Renal cortex interstitium (tissue), 11 donors: ENCODE results near the gene TRABD2B. TPM values are rescaled to one million over a fixed set of nuclear protein-coding genes. Genes with fewer than 3 reads are reported as not detected.

ENCODE experiments used
- DNase-seq, 11 donors: peaks; one replicate each; pipeline ENCODE4 v3.0.0-alpha.2; 2013; ENCODE audit warnings: low read depth in 9 of 11, low spot score in 4 of 11; ENCODE audit errors: extremely low read depth in 1 of 11
- polyA plus RNA-seq, 3 donors: library from polyadenylated mRNA; unstranded; fragments of 120-200 nt; gene quantifications; one replicate each; pipeline ENCODE4 v1.2.1, GENCODE V29; 2013; ENCODE audit not compliant: insufficient read length in 3 of 3

The TRABD2B gene
- polyA plus RNA-seq, 3 donors = 18.7 to 28.0 (median 27.9) TPM

DNA sequence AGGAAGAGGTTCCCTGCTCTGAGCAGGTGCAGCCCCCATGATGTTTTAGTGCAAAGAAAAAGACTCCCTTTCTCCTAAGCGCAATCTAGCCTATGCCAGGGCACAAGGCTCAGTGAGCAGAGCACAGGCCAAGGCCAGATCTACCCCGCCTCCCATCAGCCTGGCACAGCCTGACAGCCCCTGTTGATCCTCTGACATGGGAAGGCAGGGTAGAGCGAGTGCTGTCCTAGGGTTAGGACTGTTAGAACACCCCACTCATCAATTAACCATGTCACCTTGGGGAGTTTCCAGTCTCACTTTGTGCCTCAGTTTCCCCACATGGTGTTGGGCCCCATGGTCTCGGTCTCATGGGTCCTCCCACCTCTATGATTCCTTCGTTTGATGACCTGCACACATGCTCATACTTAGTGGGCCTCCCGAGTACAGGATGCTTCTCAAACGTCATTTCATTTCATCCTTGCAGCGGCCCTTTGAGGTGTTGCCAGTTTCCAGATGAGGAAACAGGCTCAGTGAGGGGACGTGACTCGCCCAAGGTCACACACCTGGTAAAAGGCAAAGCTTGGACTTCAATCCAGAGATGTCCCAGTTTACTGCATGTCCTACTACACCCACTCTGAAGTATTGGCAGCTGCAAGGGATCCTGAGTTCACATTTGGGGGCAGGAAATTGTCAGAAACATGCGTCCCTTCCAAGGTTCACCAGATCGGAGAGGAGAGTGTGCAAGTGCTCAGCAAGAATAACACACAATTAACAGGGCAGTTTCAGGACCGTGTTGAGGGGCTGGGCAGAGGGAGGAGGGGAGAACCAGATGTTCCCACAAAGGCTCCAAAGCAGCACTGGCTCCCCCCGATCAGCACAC lies 213.3 kb downstream of the TRABD2B start:
- DNase-seq = no peak

DNA sequence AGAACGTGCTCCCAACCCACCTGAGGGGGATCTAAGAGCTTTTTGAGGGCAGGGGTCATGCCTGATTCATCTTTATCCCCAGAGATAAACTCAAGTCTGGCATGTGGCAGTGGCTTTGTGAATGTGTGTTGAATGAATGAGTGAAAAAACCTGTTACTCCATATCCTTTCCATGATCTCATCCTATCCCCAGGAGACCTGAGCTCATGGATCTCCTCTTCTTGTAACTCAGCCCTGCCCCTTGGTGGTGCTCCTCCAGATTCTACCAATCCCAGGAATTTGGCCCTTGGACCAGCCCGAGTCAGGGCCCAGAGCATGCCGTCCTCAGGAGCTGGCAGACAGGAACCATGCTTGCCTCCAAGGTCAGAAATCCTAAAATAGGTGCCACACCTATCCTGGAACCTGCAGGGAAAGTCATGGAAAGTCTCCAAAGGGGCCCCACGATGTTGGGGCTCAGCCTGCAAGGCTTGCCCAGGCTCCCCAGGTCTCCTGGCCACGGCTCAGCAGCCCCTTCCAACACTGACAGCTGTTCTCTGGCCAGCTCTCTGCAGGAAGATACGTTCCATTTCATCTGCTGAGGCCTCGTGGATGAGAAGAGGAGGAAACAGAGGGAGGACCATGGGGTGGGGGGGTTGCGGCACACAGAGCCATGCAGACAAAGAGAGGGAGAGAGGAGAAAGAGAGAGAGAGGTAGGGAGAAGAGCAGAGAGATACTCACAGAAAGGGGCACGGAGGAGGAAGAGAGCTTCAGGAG lies 214.6 kb downstream of the TRABD2B start:
- DNase-seq = no peak

DNA sequence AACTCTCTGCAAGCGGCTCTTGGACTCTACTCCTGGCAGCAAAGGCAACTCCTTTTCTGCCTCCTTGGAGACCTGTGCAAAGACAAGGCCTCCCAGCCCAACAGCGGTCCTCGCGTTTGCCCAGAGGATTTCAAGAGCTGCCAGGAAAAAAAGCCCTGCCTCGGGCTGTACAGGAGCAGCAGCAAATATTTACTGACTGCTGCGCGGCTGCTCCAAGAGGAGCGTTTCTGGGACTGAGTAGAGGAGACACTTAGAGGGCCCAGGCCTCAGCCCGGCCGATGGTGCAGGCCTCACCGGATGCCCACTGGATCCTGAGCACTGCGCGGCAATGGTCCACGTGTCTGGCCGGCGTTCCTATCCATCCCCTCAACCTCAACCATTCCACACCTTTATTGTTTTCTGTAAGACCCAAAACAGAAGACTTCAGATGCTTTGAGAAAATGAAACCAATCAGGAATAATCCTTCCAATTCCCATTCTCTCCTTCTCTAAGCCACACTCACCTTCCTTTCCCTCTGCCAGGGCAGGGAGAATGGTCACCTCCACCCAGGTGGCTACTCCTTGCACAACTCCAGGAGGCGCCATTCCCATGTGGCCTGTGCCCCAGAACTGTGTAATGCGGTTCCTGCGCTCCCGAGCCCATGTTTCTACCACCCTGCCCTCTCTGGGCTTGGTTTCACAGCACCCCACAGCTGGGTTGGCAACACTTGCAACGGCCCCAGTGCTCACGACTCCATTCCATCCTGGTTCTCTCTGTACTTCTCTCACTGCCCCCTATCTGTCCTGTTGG lies 215.8 kb downstream of the TRABD2B start:
- no peak for DNase-seq

DNA sequence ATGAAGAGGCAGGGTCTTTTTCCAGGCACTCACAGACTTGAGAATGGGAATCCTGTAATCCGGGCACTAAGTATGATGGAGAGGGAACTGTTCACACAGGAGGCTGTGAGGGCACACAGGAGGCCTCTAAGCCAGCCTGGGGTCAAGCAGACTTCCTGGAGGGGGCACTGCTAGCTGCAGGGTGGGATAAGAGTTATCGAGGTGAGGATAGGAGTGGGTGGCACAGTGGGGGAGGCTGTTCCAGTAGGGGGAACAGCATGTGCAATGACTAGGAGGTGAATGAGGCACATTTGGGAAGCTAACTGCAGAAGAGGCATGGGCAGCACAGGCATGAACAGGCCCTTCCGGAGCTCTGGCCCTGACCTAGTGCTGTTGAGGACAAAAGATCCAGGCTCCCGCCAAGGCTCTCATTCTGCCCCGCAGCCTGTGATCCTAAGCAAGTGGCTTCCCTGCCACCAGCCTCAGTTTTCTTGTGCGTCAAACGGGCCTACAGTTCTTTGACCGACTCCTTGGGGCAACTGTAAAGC lies 216.7 kb downstream of the TRABD2B start:
- no peak for DNase-seq

GRCh38 chr1:47779613-47780012 lies 217.6 kb downstream of the TRABD2B start:
- no peak for DNase-seq

GRCh38 chr1:47778280-47778679 lies 218.9 kb downstream of the TRABD2B start:
- no peak for DNase-seq

GRCh38 chr1:47777322-47777721 lies 219.9 kb downstream of the TRABD2B start:
- DNase-seq = no peak

GRCh38 chr1:47776667-47777131 lies 220.5 kb downstream of the TRABD2B start:
- no peak for DNase-seq

DNA sequence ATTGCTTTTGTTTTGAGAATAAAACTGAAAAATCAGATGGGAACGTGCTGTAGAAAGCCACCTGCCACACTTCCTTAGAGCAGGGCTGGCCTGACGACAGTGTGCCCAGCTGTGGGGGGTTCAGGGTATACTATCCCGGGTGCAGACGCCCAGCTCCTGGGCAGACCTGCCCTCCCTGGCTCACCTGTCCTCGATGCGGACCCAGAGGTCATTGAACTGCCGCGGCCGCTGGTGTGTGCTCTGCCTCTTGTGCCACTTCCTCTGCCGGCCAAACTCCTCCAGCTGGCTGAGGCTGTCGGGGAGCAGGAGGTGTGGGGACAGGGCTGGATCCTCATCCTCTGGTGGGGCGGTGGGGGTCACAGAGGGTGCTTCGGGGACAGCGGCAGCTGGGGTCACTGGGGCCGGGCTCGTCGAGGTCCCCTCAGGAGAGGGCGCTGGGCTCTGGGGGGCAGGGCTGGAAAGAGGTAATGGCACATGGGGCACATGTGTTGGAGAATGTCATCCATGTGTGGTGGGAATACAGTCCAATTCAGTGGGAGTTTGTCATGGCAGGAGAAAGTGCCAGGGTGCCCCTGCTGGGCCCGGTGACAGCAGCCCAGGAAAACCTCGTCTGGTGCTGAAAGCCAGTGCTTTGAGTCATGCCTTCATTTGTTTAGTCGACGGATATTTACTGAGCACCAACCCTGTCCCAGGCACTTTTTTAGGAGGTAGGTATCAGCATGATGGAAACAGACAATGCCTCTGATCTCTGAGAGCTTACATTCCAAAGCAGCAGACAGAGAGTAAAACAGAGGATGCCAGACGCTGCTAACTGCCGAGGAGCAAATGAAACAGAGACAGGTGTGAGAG lies 222.0 kb downstream of the TRABD2B start:
- no peak for DNase-seq

- no peak for DNase-seq
Observed at GRCh38 chr1:47772960-47773682, 224.1 kb downstream of the TRABD2B start.

DNA sequence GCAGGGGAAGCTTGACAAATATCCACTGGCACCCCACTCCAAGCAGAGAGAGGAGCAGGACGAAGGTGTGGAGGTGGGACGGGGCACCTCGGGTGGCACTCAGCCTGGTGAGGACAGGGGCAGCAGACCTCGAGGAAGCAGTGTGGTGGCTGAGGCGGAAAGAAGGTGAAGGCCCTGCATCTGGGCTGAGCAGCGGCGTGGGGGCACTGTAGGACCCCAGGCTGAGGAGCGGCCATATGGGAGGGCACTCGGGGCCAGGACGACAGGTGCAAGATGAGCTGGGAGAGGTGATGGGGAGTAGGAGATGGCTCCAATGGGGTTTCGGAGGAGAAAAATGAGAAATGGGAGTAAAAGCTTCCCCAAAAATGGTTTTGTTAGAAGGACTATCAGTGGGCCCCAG lies 224.9 kb downstream of the TRABD2B start:
- DNase-seq = no peak

- DNase-seq = peak in 8 of 11 donors; percentile 31 to 69 (median 47)
Observed at GRCh38 chr1:47771751-47772150, 225.4 kb downstream of the TRABD2B start.

GRCh38 chr1:47769983-47770382 lies 227.2 kb downstream of the TRABD2B start:
- no peak for DNase-seq

GRCh38 chr1:47769295-47769694 lies 227.9 kb downstream of the TRABD2B start:
- DNase-seq = no peak

GRCh38 chr1:47767741-47768100 lies 229.5 kb downstream of the TRABD2B start:
- no peak for DNase-seq

GRCh38 chr1:47766832-47767740 lies 230.1 kb downstream of the TRABD2B start:
- no peak for DNase-seq
